Testis (tissue), 3 donors: ENCODE results near the gene SBK1. TPM values are rescaled to one million over a fixed set of nuclear protein-coding genes. Genes with fewer than 3 reads are reported as not detected.

Experiments used
- DNase-seq: peaks from one replicate; pipeline ENCODE4 v3.0.0-alpha.2; 2019
- H3K27ac ChIP-seq, 2 donors: fragments of 200-600 bp; sonication (generic); one replicate each; pipeline ENCODE4 v1.5.1; 2019
- H3K27me3 ChIP-seq: fragments of 200-600 bp; sonication (generic); one replicate; pipeline ENCODE4 v1.5.1; 2019
- H3K36me3 ChIP-seq: fragments of 200-600 bp; sonication (generic); one replicate; pipeline ENCODE4 v1.5.1; 2017; ENCODE audit warnings: low read depth; ENCODE audit errors: missing control alignments
- H3K4me1 ChIP-seq: fragments of 200-600 bp; sonication (generic); one replicate; pipeline ENCODE4 v1.5.1; 2019
- H3K4me3 ChIP-seq, 2 donors: fragments of 200-600 bp; sonication (generic); one replicate each; pipeline ENCODE4 v1.5.1; 2017 to 2019
- H3K9me3 ChIP-seq: fragments of 200-600 bp; sonication (generic); one replicate; pipeline ENCODE4 v1.5.1; 2017
- CTCF ChIP-seq, 3 experiments: fragments of 450-650 bp in 2 of 3; fragments of 200-600 bp in 1 of 3; sonication (generic) in 1 of 3; IDR thresholded peaks; one replicate each; pipeline ENCODE4 v1.5.1; 2016 to 2019; ENCODE audit warnings: antibody characterized with exemption in 3 of 3, mild to moderate bottlenecking in 2 of 3, moderate library complexity in 1 of 3
- POLR2A ChIP-seq: fragments of 450-650 bp; IDR thresholded peaks from one replicate; pipeline ENCODE4 v1.6.1; 2017; ENCODE audit warnings: antibody characterized with exemption, mild to moderate bottlenecking, moderate library complexity
- WGBS, 2 donors: methylation state at CpG; one replicate each; pipeline ENCODE4 v1.1.5; 2018; 5-methylcytosine and 5-hydroxymethylcytosine counted together
- intact Hi-C: fragments of 100-400 bp; cut with DNase I; formaldehyde crosslinking; loops from one replicate; pipeline ENCODE4 v1.15.1; 2023; ENCODE audit warnings: low total_unique reads
- polyA plus RNA-seq: library from polyadenylated mRNA; stranded (reverse); fragments of 350-450 nt; fragmentation: Illumina TruSeq; extraction: RNeasy Lipid Tissue Mini Kit (QIAGEN cat#74804); gene quantifications from one replicate; pipeline ENCODE4 v1.2.3, GENCODE V29; 2014; ENCODE audit warnings: low read depth, low replicate concordance; ENCODE audit not compliant: insufficient read depth
- total RNA-seq, 2 donors: library from RNA; depleted of rRNA; stranded (reverse); fragments of >200 nt; gene quantifications; one replicate each; pipeline ENCODE4 v1.2.3, GENCODE V29; 2016

Gene SBK1
- total and polyA plus RNA-seq, 3 donors from 2014 or later = 4.1 to 8.1 (median 4.6) TPM

GRCh38 chr16:28283798-28284577 lies 8.3 kb upstream of the SBK1 start:
- TF ChIP-seq CTCF (IDR thresholded peaks at IDR 0.05) = no peak
- TF ChIP-seq POLR2A = no peak
- DNase-seq = no peak
- 80 to 82% methylated on average over 15 of the region's 15 CpGs for WGBS, 2 donors
- no peak overlapping the region for H3K4me3 ChIP-seq
- intact Hi-C loops = no loop called here
- H3K27ac ChIP-seq = no peak overlapping the region
- no peaks in the 10 kb centered on the region for H3K36me3 ChIP-seq
- no peaks in the 10 kb centered on the region for H3K4me1 ChIP-seq
- no peaks in the 10 kb centered on the region for H3K9me3 ChIP-seq
- no peaks in the 10 kb centered on the region for H3K27me3 ChIP-seq

- intact Hi-C loops = no loop called here
- Histone ChIP-seq H3K36me3 (no peaks in the 10 kb centered on the region), H3K9me3 (no peaks in the 10 kb centered on the region), H3K4me1 (no peaks in the 10 kb centered on the region), H3K27ac (no peak overlapping the region), H3K27me3 (no peaks in the 10 kb centered on the region), H3K4me3 (no peak overlapping the region)
- TF ChIP-seq POLR2A (no peak), CTCF (IDR thresholded peaks at IDR 0.05) (no peak)
- 57 to 65% methylated on average over 7 to 9 of the region's 9 CpGs for WGBS, 2 donors
- no peak for DNase-seq
Measured at GRCh38 chr16:28285649-28286048, 6.7 kb upstream of the SBK1 start.

GRCh38 chr16:28288114-28288513 lies 4.2 kb upstream of the SBK1 start:
- Histone ChIP-seq H3K36me3 (no peaks in the 10 kb centered on the region), H3K4me1 (peaks cover 9% of the 10 kb centered on the region), H3K27me3 (no peaks in the 10 kb centered on the region), H3K27ac (no peak overlapping the region), H3K9me3 (no peaks in the 10 kb centered on the region), H3K4me3 (no peak overlapping the region)
- WGBS, 2 donors = 57 to 65% methylated on average over 7 of the region's 7 CpGs
- no peak for TF ChIP-seq POLR2A
- no peak for TF ChIP-seq CTCF (IDR thresholded peaks at IDR 0.05)
- no peak for DNase-seq
- intact Hi-C loops = no loop called here

- H3K4me3 ChIP-seq = no peak overlapping the region
- WGBS, 2 donors = 19 to 37% methylated on average over 3 of the region's 3 CpGs
- no peak for TF ChIP-seq CTCF (IDR thresholded peaks at IDR 0.05)
- no peak for TF ChIP-seq POLR2A
- no peaks in the 10 kb centered on the region for H3K9me3 ChIP-seq
- H3K36me3 ChIP-seq = no peaks in the 10 kb centered on the region
- H3K4me1 ChIP-seq = peaks cover 12% of the 10 kb centered on the region
- no peaks in the 10 kb centered on the region for H3K27me3 ChIP-seq
- DNase-seq = no peak
- no peak overlapping the region for H3K27ac ChIP-seq
- intact Hi-C loops = no loop called here
Measured at GRCh38 chr16:28289048-28289447, 3.3 kb upstream of the SBK1 start.
